ENCODE data around the gene CDC42BPA.

Gene CDC42BPA

GRCh38 chr1:226972931-226973330, 345.4 kb downstream of the CDC42BPA start:
- Histone ChIP-seq H3K27ac (ENCODE audit: low read depth, low read length) (no peak overlapping the region), H3K23ac (ENCODE audit: low read length) (no peak overlapping the region), H2BK5ac (ENCODE audit: low read depth, low read length, poor library complexity) (no peak overlapping the region), H3K36me3 (ENCODE audit: control insufficient read depth in 1 of 2, insufficient read depth in 2 of 2, low read length in 2 of 2) (no peaks in the 10 kb centered on the region), H4K91ac (ENCODE audit: low read depth, low read length) (no peak overlapping the region), H2AK5ac (ENCODE audit: low read length) (no peak overlapping the region), H3K4ac (ENCODE audit: low read depth, low read length) (no peak overlapping the region), H4K12ac (ENCODE audit: low read depth, low read length) (no peak overlapping the region), H3K4me2 (ENCODE audit: low read length) (no peak overlapping the region), H2BK12ac (ENCODE audit: low read length) (no peak overlapping the region), H2BK120ac (ENCODE audit: insufficient read depth, low read length, poor library complexity) (no peak overlapping the region), H3K79me2 (ENCODE audit: control insufficient read depth, insufficient read depth, low read length, poor library complexity) (no peaks in the 10 kb centered on the region), H3K9ac (ENCODE audit: low read length) (no peak overlapping the region), H4K8ac (ENCODE audit: low read depth, low read length) (no peak overlapping the region), H3K4me1 (ENCODE audit: control insufficient read depth in 1 of 2, insufficient read depth in 2 of 2, low read length in 2 of 2) (peaks cover 20 to 22% of the 10 kb centered on the region in 2 experiments), H2AFZ (ENCODE audit: insufficient read depth, low read length, poor library complexity) (no peak overlapping the region), H3K4me3 (ENCODE audit: low read depth, low read length) (no peak overlapping the region), H3K27me3 (ENCODE audit: insufficient read depth, low read length) (no peaks in the 10 kb centered on the region), H3K9me3 (ENCODE audit: insufficient read depth, low read depth, low read length) (peaks cover 5% of the 10 kb centered on the region), H3K18ac (ENCODE audit: low read length) (no peak overlapping the region), H3K79me1 (ENCODE audit: low read length) (peaks cover 4% of the 10 kb centered on the region), H3K14ac (ENCODE audit: low read length) (no peak overlapping the region)
- DNase-seq: no peak
- no CpG with 5 or more reads among the region's 6 CpGs for WGBS (ENCODE audit: extremely low coverage, insufficient coverage, insufficient read length)

- H3K4me2 ChIP-seq (ENCODE audit: low read length): no peak overlapping the region
- no peak overlapping the region for H3K14ac ChIP-seq (ENCODE audit: low read length)
- WGBS (ENCODE audit: extremely low coverage, insufficient coverage, insufficient read length): no CpG with 5 or more reads among the region's 1 CpG
- H3K4me3 ChIP-seq (ENCODE audit: low read depth, low read length): no peak overlapping the region
- H4K91ac ChIP-seq (ENCODE audit: low read depth, low read length): no peak overlapping the region
- no peaks in the 10 kb centered on the region for H3K36me3 ChIP-seq (ENCODE audit: control insufficient read depth in 1 of 2, insufficient read depth in 2 of 2, low read length in 2 of 2)
- H2AK5ac ChIP-seq (ENCODE audit: low read length): no peak overlapping the region
- H2BK5ac ChIP-seq (ENCODE audit: low read depth, low read length, poor library complexity): no peak overlapping the region
- peaks cover 20 to 22% of the 10 kb centered on the region in 2 experiments for H3K4me1 ChIP-seq (ENCODE audit: control insufficient read depth in 1 of 2, insufficient read depth in 2 of 2, low read length in 2 of 2)
- H3K79me2 ChIP-seq (ENCODE audit: control insufficient read depth, insufficient read depth, low read length, poor library complexity): no peaks in the 10 kb centered on the region
- H2BK12ac ChIP-seq (ENCODE audit: low read length): no peak overlapping the region
- H3K9ac ChIP-seq (ENCODE audit: low read length): no peak overlapping the region
- H3K18ac ChIP-seq (ENCODE audit: low read length): no peak overlapping the region
- peaks cover 4% of the 10 kb centered on the region for H3K79me1 ChIP-seq (ENCODE audit: low read length)
- no peak overlapping the region for H2AFZ ChIP-seq (ENCODE audit: insufficient read depth, low read length, poor library complexity)
- H2BK120ac ChIP-seq (ENCODE audit: insufficient read depth, low read length, poor library complexity): no peak overlapping the region
- no peak overlapping the region for H3K4ac ChIP-seq (ENCODE audit: low read depth, low read length)
- H3K27ac ChIP-seq (ENCODE audit: low read depth, low read length): no peak overlapping the region
- peaks cover 3% of the 10 kb centered on the region for H3K9me3 ChIP-seq (ENCODE audit: insufficient read depth, low read depth, low read length)
- no peak overlapping the region for H3K23ac ChIP-seq (ENCODE audit: low read length)
- no peaks in the 10 kb centered on the region for H3K27me3 ChIP-seq (ENCODE audit: insufficient read depth, low read length)
- DNase-seq: no peak
- no peak overlapping the region for H4K12ac ChIP-seq (ENCODE audit: low read depth, low read length)
- H4K8ac ChIP-seq (ENCODE audit: low read depth, low read length): no peak overlapping the region
Measured at GRCh38 chr1:226971765-226972164, 346.5 kb downstream of the CDC42BPA start.

GRCh38 chr1:226967665-226968064, 350.6 kb downstream of the CDC42BPA start:
- no peak overlapping the region for H3K9ac ChIP-seq (ENCODE audit: low read length)
- DNase-seq: no peak
- no peak overlapping the region for H4K8ac ChIP-seq (ENCODE audit: low read depth, low read length)
- no peak overlapping the region for H3K23ac ChIP-seq (ENCODE audit: low read length)
- WGBS (ENCODE audit: extremely low coverage, insufficient coverage, insufficient read length): no CpG with 5 or more reads among the region's 3 CpGs
- H3K14ac ChIP-seq (ENCODE audit: low read length): no peak overlapping the region
- no peaks in the 10 kb centered on the region for H3K36me3 ChIP-seq (ENCODE audit: control insufficient read depth in 1 of 2, insufficient read depth in 2 of 2, low read length in 2 of 2)
- no peak overlapping the region for H2BK12ac ChIP-seq (ENCODE audit: low read length)
- no peak overlapping the region for H2AK5ac ChIP-seq (ENCODE audit: low read length)
- no peaks in the 10 kb centered on the region for H3K4me1 ChIP-seq (ENCODE audit: control insufficient read depth in 1 of 2, insufficient read depth in 2 of 2, low read length in 2 of 2)
- no peak overlapping the region for H3K4ac ChIP-seq (ENCODE audit: low read depth, low read length)
- no peak overlapping the region for H3K4me3 ChIP-seq (ENCODE audit: low read depth, low read length)
- no peaks in the 10 kb centered on the region for H3K79me1 ChIP-seq (ENCODE audit: low read length)
- H4K91ac ChIP-seq (ENCODE audit: low read depth, low read length): no peak overlapping the region
- no peak overlapping the region for H2BK5ac ChIP-seq (ENCODE audit: low read depth, low read length, poor library complexity)
- no peaks in the 10 kb centered on the region for H3K27me3 ChIP-seq (ENCODE audit: insufficient read depth, low read length)
- H3K79me2 ChIP-seq (ENCODE audit: control insufficient read depth, insufficient read depth, low read length, poor library complexity): no peaks in the 10 kb centered on the region
- H3K27ac ChIP-seq (ENCODE audit: low read depth, low read length): no peak overlapping the region
- peaks cover 2% of the 10 kb centered on the region for H3K9me3 ChIP-seq (ENCODE audit: insufficient read depth, low read depth, low read length)
- no peak overlapping the region for H3K4me2 ChIP-seq (ENCODE audit: low read length)
- no peak overlapping the region for H2BK120ac ChIP-seq (ENCODE audit: insufficient read depth, low read length, poor library complexity)
- H3K18ac ChIP-seq (ENCODE audit: low read length): no peak overlapping the region
- H4K12ac ChIP-seq (ENCODE audit: low read depth, low read length): no peak overlapping the region
- H2AFZ ChIP-seq (ENCODE audit: insufficient read depth, low read length, poor library complexity): no peak overlapping the region

GRCh38 chr1:226966683-226967082, 351.6 kb downstream of the CDC42BPA start:
- H2AFZ ChIP-seq (ENCODE audit: insufficient read depth, low read length, poor library complexity): no peak overlapping the region
- no CpG with 5 or more reads among the region's 4 CpGs for WGBS (ENCODE audit: extremely low coverage, insufficient coverage, insufficient read length)

More at GRCh38 chr1:226966683-226967082, 351.6 kb downstream of the CDC42BPA start:
- Histone ChIP-seq H2BK12ac (ENCODE audit: low read length) (no peak overlapping the region), H3K14ac (ENCODE audit: low read length) (no peak overlapping the region), H3K27ac (ENCODE audit: low read depth, low read length) (no peak overlapping the region), H4K12ac (ENCODE audit: low read depth, low read length) (no peak overlapping the region), H2BK5ac (ENCODE audit: low read depth, low read length, poor library complexity) (no peak overlapping the region), H3K9me3 (ENCODE audit: insufficient read depth, low read depth, low read length) (peaks cover 2% of the 10 kb centered on the region), H3K4me2 (ENCODE audit: low read length) (no peak overlapping the region), H2AK5ac (ENCODE audit: low read length) (no peak overlapping the region), H3K18ac (ENCODE audit: low read length) (no peak overlapping the region), H3K27me3 (ENCODE audit: insufficient read depth, low read length) (no peaks in the 10 kb centered on the region), H4K8ac (ENCODE audit: low read depth, low read length) (no peak overlapping the region), H3K4me3 (ENCODE audit: low read depth, low read length) (no peak overlapping the region), H3K36me3 (ENCODE audit: control insufficient read depth in 1 of 2, insufficient read depth in 2 of 2, low read length in 2 of 2) (no peaks in the 10 kb centered on the region), H3K79me2 (ENCODE audit: control insufficient read depth, insufficient read depth, low read length, poor library complexity) (no peaks in the 10 kb centered on the region), H3K79me1 (ENCODE audit: low read length) (no peaks in the 10 kb centered on the region), H3K9ac (ENCODE audit: low read length) (no peak overlapping the region), H3K23ac (ENCODE audit: low read length) (no peak overlapping the region), H3K4me1 (ENCODE audit: control insufficient read depth in 1 of 2, insufficient read depth in 2 of 2, low read length in 2 of 2) (no peaks in the 10 kb centered on the region), H4K91ac (ENCODE audit: low read depth, low read length) (no peak overlapping the region), H3K4ac (ENCODE audit: low read depth, low read length) (no peak overlapping the region), H2BK120ac (ENCODE audit: insufficient read depth, low read length, poor library complexity) (no peak overlapping the region)
- DNase-seq: no peak
